Right atrium auricular region (tissue), 2 donors: ENCODE data around the gene SPATA13. TPM values are rescaled to one million over a fixed set of nuclear protein-coding genes. Genes with fewer than 3 reads are reported as not detected.

Experiments
- DNase-seq: peaks from one replicate; pipeline ENCODE4 v3.0.0-alpha.2; 2019; ENCODE audit warnings: low spot score
- H3K27ac ChIP-seq, 2 donors: fragments of 200-600 bp; sonication (generic); 1 replicate in 1 of 2; 2 replicates in 1 of 2; pipeline ENCODE4 v1.5.1; 2016 to 2019
- H3K27me3 ChIP-seq, 2 donors: fragments of 200-600 bp; sonication (generic); one replicate each; pipeline versions ENCODE4 v1.5.1 to v1.6.0; 2017 to 2019
- H3K36me3 ChIP-seq: fragments of 200-600 bp; sonication (generic); one replicate; pipeline ENCODE4 v1.5.1; 2016
- H3K4me1 ChIP-seq, 2 donors: fragments of 200-600 bp; sonication (generic); one replicate each; pipeline versions ENCODE4 v1.5.1 to v1.6.0; 2017 to 2019
- H3K4me3 ChIP-seq, 2 donors: fragments of 200-600 bp; sonication (generic); 1 replicate in 1 of 2; 2 replicates in 1 of 2; pipeline ENCODE4 v1.5.1; 2017 to 2019; ENCODE audit warnings: mild to moderate bottlenecking in 1 of 2, moderate library complexity in 1 of 2
- H3K9me3 ChIP-seq, 2 donors: fragments of 200-600 bp; sonication (generic); one replicate each; pipeline ENCODE4 v1.5.1; 2019
- total RNA-seq, 2 donors: library from RNA; depleted of rRNA; stranded (reverse); fragments of >200 nt; gene quantifications; one replicate each; pipeline ENCODE4 v1.1.0, GENCODE V29; 2016
- TF ChIP-seq, protein P1 (sequence below), 2 donors: fragments of 200-600 bp; sonication (generic); IDR thresholded peaks; one replicate each; pipeline ENCODE4 v1.5.1; 2019; ENCODE audit warnings: antibody characterized with exemption in 2 of 2

Gene SPATA13
- total RNA-seq, 2 donors from 2014 or later, result 10.0 to 14.1 TPM

DNA sequence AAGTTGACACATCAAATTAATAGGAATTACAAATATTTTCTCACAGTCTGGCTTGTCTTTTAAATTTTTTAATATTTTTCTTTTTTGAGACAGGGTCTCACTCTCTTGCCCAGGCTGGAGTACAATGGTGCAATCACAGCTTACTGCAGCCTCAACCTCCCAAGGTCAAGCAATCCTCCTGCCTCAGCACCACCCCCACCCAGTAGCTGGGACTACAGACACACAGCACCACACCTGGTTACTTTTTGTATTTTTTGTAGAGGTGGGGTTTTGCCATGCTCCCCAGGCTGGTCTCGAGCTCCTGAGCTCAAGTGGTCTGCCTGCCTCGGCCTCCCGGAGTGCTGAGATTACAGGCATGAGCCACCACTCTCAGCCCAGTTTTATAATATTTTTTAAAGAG lies 72.0 kb downstream of the SPATA13 start:
- Histone ChIP-seq H3K9me3 (no peaks in the 10 kb centered on the region), H3K36me3 (no peaks in the 10 kb centered on the region), H3K27ac (no peak overlapping the region), H3K27me3 (no peaks in the 10 kb centered on the region), H3K4me1 (no peaks in the 10 kb centered on the region), H3K4me3 (no peak overlapping the region)
- no peak for DNase-seq
- TF ChIP-seq, protein P1, sequence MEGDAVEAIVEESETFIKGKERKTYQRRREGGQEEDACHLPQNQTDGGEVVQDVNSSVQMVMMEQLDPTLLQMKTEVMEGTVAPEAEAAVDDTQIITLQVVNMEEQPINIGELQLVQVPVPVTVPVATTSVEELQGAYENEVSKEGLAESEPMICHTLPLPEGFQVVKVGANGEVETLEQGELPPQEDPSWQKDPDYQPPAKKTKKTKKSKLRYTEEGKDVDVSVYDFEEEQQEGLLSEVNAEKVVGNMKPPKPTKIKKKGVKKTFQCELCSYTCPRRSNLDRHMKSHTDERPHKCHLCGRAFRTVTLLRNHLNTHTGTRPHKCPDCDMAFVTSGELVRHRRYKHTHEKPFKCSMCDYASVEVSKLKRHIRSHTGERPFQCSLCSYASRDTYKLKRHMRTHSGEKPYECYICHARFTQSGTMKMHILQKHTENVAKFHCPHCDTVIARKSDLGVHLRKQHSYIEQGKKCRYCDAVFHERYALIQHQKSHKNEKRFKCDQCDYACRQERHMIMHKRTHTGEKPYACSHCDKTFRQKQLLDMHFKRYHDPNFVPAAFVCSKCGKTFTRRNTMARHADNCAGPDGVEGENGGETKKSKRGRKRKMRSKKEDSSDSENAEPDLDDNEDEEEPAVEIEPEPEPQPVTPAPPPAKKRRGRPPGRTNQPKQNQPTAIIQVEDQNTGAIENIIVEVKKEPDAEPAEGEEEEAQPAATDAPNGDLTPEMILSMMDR (IDR thresholded peaks at IDR 0.05), result no peak

DNA sequence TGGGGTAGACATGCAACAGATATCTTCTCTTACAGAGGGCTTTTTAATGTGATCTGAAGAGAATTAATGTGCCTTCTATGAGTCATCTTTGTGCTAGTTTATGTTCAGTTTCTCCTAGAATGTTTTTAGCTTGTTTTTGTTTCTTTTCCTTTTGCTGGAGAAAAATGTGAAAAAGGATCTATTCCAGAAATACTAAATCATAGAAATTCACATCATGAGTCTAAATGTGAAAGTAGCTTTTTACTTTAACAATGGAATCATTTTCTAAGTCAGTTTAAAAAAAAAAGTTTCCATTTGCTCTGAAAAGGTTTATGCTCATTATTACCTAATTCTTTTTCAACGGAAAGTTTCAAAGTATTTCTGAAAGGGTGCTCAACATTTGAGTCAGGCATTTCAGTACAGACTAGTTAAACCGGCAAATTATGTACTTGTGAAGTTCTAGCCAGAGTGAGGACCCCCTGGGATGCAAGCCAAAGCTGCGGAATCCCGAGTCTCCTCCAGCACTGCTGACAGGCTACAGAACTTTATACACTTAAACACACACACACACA lies 72.9 kb downstream of the SPATA13 start:
- Histone ChIP-seq H3K4me1 (no peaks in the 10 kb centered on the region), H3K27ac (peak overlapping the region in 1 of 2 donors; percentile 48), H3K27me3 (no peaks in the 10 kb centered on the region), H3K36me3 (no peaks in the 10 kb centered on the region), H3K4me3 (no peak overlapping the region), H3K9me3 (no peaks in the 10 kb centered on the region)
- TF ChIP-seq, protein P1 (IDR thresholded peaks at IDR 0.05), result no peak
- no peak for DNase-seq

DNA sequence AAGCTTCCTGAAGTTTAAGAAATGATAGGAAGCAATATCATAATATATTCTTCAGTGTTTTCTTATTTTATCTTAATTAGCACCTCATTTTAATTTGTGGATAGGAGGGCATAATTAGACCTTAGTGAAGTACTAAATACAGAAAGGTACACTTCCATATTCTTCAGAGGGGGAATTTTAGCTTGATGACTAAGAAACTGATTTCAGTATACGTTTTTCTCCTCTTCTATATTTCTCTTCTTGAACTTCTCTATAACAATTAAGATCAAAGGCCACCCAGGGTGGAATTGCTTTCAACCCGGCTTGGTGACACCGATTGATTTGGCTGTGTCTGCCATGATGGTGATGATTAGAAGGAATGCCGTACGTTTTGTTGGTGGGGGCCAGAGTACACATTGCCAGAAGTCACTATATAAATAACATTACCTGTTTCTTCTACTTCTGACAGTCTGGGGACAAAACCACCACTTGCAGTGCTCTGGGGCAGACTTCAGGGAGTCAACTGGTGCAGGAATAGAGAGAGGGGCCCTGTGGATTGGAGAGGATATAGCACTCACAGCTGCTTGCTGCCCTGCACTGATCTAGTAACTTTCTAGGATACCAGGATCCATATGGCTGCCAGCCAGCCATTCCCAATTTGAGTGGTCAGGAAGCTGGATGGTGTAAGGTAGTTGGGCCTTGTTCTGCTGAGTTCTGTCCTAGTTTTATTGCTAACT lies 73.8 kb downstream of the SPATA13 start:
- TF ChIP-seq, protein P1 (IDR thresholded peaks at IDR 0.05), result no peak
- Histone ChIP-seq H3K27ac (no peak overlapping the region), H3K4me1 (no peaks in the 10 kb centered on the region), H3K4me3 (no peak overlapping the region), H3K27me3 (no peaks in the 10 kb centered on the region), H3K36me3 (no peaks in the 10 kb centered on the region), H3K9me3 (no peaks in the 10 kb centered on the region)
- no peak for DNase-seq

DNA sequence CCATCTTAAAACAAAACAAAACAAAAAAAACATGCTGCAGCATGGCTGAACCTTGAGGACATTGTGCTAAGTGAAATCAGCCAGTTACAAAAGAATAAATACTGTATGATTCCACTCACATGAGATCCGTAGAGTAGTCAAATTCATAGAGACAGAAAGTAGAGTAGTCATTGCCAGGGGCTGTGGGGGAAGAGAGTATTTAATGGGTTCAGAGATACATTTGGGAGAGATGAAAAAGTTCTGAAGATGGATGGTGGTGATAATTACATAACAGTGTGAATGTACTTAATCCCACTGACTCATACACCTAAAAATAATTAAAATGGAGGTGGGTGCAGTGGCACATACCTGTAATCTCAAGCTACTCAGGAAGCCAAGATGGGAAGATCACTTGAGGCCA lies 76.8 kb downstream of the SPATA13 start:
- DNase-seq, result no peak
- TF ChIP-seq, protein P1 (IDR thresholded peaks at IDR 0.05), result no peak
- Histone ChIP-seq H3K36me3 (no peaks in the 10 kb centered on the region), H3K27me3 (no peaks in the 10 kb centered on the region), H3K27ac (no peak overlapping the region), H3K4me1 (no peaks in the 10 kb centered on the region), H3K4me3 (no peak overlapping the region), H3K9me3 (no peaks in the 10 kb centered on the region)

DNA sequence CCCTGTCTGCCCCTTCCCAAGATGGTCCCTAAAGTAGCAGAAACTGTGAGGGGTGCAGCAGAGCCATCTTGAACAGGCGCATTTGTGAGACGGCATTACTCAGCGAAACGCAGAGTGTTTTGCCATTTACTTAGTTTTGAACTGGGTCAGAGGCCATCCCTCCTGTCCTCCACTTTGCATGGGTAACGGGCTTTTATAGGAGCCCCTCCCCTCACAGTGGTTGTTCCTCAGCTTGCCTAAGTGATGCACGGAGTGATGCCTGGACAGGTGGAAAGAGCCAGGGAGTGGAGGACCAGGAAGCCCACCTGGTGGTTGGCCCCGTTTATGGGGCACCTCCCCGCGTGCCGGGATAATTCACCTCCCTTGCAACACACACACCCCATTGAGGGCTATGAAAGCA lies 80.8 kb downstream of the SPATA13 start:
- TF ChIP-seq, protein P1 (IDR thresholded peaks at IDR 0.05), result no peak
- H3K9me3 ChIP-seq, result no peaks in the 10 kb centered on the region

More for the DNA sequence above, 80.8 kb downstream of the SPATA13 start:
- Histone ChIP-seq H3K27me3 (no peaks in the 10 kb centered on the region), H3K4me3 (no peak overlapping the region), H3K4me1 (no peaks in the 10 kb centered on the region), H3K27ac (no peak overlapping the region), H3K36me3 (no peaks in the 10 kb centered on the region)
- no peak for DNase-seq
